Measurements from ENCODE around the gene MCM5.

GRCh38 chr22:35407362-35407761 lies 7.4 kb downstream of the MCM5 start:
- TF ChIP-seq CTCF (IDR thresholded peaks at IDR 0.05; ENCODE audit: low read length) (no peak), EZH2 (IDR thresholded peaks at IDR 0.05; ENCODE audit: borderline replicate concordance, low read length) (no peak)
